Bronchial epithelial cell (primary cell): ENCODE results near the gene OAS3. TPM values are rescaled to one million over a fixed set of nuclear protein-coding genes. Genes with fewer than 3 reads are reported as not detected.
"Not testable (repeated sequence)": the region's sequence is repeated elsewhere in the genome, so short reads cannot be mapped to it uniquely, and the experiment has no call there.

Source experiments
- DNase-seq: peaks from one replicate; pipeline ENCODE4 v3.0.0-alpha.2; 2010; ENCODE audit warnings: low read depth
- FAIRE-seq: peaks from 2 replicates; lab custom pipeline; 2011; peaks lifted over from hg19 to GRCh38; lab: Jason Lieb, UNC
- H3K27me3 ChIP-seq: 2 replicates; pipeline ENCODE4 v1.5.1; 2011; ENCODE audit warnings: low read length; ENCODE audit not compliant: control insufficient read depth, insufficient read depth
- H3K36me3 ChIP-seq: 2 replicates; pipeline ENCODE4 v1.5.1; 2011; ENCODE audit warnings: low read length; ENCODE audit not compliant: control insufficient read depth, insufficient read depth
- H3K4me3 ChIP-seq: 2 replicates; pipeline ENCODE4 v1.5.1; 2011; ENCODE audit warnings: mild to moderate bottlenecking, low read depth, low read length, control low read depth
- total RNA-seq: library from RNA; depleted of rRNA; stranded (reverse); fragments of >200 nt; gene quantifications from 2 replicates; pipeline ENCODE4 v1.2.1, GENCODE V29; 2014
- TF ChIP-seq, protein P1 (sequence below): IDR thresholded peaks from 2 replicates; pipeline ENCODE4 v1.5.1; 2011; ENCODE audit warnings: mild to moderate bottlenecking, moderate library complexity, low read length, control low read depth, inconsistent platforms; ENCODE audit not compliant: insufficient read depth, severe bottlenecking

OAS3 gene
- total RNA-seq, 1 donor from 2014 or later, result 1.3 TPM

DNA sequence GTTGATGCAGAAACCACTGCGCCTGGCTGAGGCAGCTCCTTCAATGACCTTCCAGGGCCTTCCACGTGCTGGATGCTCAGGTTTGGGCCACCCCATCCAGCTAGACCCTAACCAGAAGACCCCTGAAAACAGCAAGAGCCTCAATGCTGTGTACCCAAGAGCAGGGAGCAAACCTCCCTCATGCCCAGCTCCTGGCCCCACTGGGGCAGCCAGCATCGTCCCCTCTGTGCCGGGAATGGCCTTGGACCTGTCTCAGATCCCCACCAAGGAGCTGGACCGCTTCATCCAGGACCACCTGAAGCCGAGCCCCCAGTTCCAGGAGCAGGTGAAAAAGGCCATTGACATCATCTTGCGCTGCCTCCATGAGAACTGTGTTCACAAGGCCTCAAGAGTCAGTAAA lies 10.5 kb downstream of the OAS3 start:
- Histone ChIP-seq H3K27me3 (no peaks in the 10 kb centered on the region), H3K36me3 (no peaks in the 10 kb centered on the region), H3K4me3 (no peak overlapping the region)
- TF ChIP-seq, protein P1, sequence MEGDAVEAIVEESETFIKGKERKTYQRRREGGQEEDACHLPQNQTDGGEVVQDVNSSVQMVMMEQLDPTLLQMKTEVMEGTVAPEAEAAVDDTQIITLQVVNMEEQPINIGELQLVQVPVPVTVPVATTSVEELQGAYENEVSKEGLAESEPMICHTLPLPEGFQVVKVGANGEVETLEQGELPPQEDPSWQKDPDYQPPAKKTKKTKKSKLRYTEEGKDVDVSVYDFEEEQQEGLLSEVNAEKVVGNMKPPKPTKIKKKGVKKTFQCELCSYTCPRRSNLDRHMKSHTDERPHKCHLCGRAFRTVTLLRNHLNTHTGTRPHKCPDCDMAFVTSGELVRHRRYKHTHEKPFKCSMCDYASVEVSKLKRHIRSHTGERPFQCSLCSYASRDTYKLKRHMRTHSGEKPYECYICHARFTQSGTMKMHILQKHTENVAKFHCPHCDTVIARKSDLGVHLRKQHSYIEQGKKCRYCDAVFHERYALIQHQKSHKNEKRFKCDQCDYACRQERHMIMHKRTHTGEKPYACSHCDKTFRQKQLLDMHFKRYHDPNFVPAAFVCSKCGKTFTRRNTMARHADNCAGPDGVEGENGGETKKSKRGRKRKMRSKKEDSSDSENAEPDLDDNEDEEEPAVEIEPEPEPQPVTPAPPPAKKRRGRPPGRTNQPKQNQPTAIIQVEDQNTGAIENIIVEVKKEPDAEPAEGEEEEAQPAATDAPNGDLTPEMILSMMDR, result no peak
- no peak for DNase-seq
- no peak for FAIRE-seq

DNA sequence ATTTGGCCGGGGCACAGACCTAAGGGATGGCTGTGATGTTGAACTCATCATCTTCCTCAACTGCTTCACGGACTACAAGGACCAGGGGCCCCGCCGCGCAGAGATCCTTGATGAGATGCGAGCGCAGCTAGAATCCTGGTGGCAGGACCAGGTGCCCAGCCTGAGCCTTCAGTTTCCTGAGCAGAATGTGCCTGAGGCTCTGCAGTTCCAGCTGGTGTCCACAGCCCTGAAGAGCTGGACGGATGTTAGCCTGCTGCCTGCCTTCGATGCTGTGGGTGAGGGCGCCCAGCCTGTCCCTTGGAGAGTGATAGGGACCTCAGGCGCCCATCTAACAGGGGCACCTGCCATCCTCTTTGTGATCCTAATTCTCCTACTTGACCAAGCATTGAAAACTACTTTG lies 12.4 kb downstream of the OAS3 start:
- TF ChIP-seq, protein P1, result no peak
- FAIRE-seq (no peak), DNase-seq (no peak)
- Histone ChIP-seq H3K4me3 (no peak overlapping the region), H3K27me3 (no peaks in the 10 kb centered on the region), H3K36me3 (no peaks in the 10 kb centered on the region)

- not testable (repeated sequence) for H3K36me3 ChIP-seq, H3K27me3 ChIP-seq, DNase-seq, H3K4me3 ChIP-seq, FAIRE-seq
These were observed 18.9 kb downstream of the OAS3 start for GRCh38 chr12:112957125-112957524.

- DNase-seq, result no peak
- TF ChIP-seq, protein P1, result no peak
- Histone ChIP-seq H3K27me3 (no peaks in the 10 kb centered on the region), H3K36me3 (no peaks in the 10 kb centered on the region), H3K4me3 (no peak overlapping the region)
- no peak for FAIRE-seq
These were observed 22.8 kb downstream of the OAS3 start for GRCh38 chr12:112961074-112961473.

DNA sequence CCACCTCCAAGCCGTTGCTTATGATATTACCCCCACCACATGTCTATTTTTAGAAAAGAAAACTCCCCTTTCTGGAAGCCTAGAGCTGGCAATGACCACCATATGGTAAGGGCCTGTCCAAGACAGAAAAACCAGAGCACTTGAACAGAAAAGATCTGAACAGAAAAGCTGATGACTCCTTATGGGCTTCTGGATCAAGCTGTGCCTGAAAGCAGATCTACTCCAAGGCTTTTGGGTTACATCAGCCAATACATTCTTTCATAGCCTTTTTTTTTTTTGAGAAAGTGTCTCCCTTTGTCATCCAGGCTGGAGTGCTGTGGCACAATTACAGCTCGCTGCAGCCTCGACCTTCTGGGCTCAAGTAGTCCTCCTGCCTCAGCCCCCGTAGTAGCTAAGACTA lies 23.3 kb downstream of the OAS3 start:
- H3K4me3 ChIP-seq, result no peak overlapping the region
- DNase-seq, result no peak
- TF ChIP-seq, protein P1, result no peak
- H3K27me3 ChIP-seq, result no peaks in the 10 kb centered on the region
- no peaks in the 10 kb centered on the region for H3K36me3 ChIP-seq
- FAIRE-seq, result no peak

DNA sequence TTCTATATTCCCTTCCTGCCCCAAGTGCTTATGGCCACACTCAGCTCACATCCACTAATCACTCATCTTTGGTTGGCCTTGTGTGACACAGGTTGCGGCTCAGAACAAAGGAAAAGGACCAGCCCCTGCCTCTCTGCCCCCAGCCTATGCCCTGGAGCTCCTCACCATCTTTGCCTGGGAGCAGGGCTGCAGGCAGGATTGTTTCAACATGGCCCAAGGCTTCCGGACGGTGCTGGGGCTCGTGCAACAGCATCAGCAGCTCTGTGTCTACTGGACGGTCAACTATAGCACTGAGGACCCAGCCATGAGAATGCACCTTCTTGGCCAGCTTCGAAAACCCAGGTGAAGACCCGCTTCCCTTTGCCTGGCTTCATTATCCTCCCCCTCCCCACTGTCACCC lies 24.3 kb downstream of the OAS3 start:
- no peaks in the 10 kb centered on the region for H3K36me3 ChIP-seq

More for the DNA sequence above, 24.3 kb downstream of the OAS3 start:
- Histone ChIP-seq H3K27me3 (no peaks in the 10 kb centered on the region), H3K4me3 (no peak overlapping the region)
- FAIRE-seq (no peak), DNase-seq (no peak)
- TF ChIP-seq, protein P1, result no peak
